Left ventricle myocardium inferior (tissue), 1 donor: ENCODE data around the gene OPN3. TPM values are rescaled to one million over a fixed set of nuclear protein-coding genes. Genes with fewer than 3 reads are reported as not detected.

Experiments
- DNase-seq: peaks from one replicate; pipeline ENCODE4 v3.0.0-alpha.2; 2020
- H3K27ac ChIP-seq: fragments of 200-600 bp; replicated peaks from 2 replicates; pipeline ENCODE4 v1.8.0; 2021
- H3K27me3 ChIP-seq: fragments of 200-600 bp; 2 replicates; pipeline ENCODE4 v1.8.0; 2021; ENCODE audit warnings: low read depth
- H3K36me3 ChIP-seq: fragments of 200-600 bp; 2 replicates; pipeline ENCODE4 v1.8.0; 2021
- H3K4me1 ChIP-seq: fragments of 200-600 bp; 2 replicates; pipeline ENCODE4 v1.8.0; 2021
- H3K4me3 ChIP-seq: fragments of 200-600 bp; 2 replicates; pipeline ENCODE4 v1.8.0; 2021; ENCODE audit warnings: mild to moderate bottlenecking, moderate library complexity
- H3K9me3 ChIP-seq: fragments of 200-600 bp; replicated peaks from 2 replicates; pipeline ENCODE4 v1.8.0; 2021
- intact Hi-C: fragments of 100-400 bp; cut with micrococcal nuclease; formaldehyde crosslinking; loops from one replicate; pipeline ENCODE4 v1.11.0; 2022
- total RNA-seq: library from RNA; stranded (reverse); fragmentation: NEBNext Ultra II Directional; extraction: Animal tissue kit (Norgen Biotek cat#: 25700); gene quantifications from one replicate; pipeline ENCODE4 v1.2.1, GENCODE V29; 2021
- TF ChIP-seq, protein P1 (sequence below): fragments of 200-600 bp; IDR thresholded peaks from 2 replicates; pipeline ENCODE4 v1.8.0; 2021; ENCODE audit warnings: antibody characterized with exemption, mild to moderate bottlenecking, borderline replicate concordance
- donor health status: DM: no; HTN: yes; CAD: no; lungs with severe emphysema.

Gene OPN3
- total RNA-seq, 1 donor from 2014 or later = 6.1 TPM

DNA sequence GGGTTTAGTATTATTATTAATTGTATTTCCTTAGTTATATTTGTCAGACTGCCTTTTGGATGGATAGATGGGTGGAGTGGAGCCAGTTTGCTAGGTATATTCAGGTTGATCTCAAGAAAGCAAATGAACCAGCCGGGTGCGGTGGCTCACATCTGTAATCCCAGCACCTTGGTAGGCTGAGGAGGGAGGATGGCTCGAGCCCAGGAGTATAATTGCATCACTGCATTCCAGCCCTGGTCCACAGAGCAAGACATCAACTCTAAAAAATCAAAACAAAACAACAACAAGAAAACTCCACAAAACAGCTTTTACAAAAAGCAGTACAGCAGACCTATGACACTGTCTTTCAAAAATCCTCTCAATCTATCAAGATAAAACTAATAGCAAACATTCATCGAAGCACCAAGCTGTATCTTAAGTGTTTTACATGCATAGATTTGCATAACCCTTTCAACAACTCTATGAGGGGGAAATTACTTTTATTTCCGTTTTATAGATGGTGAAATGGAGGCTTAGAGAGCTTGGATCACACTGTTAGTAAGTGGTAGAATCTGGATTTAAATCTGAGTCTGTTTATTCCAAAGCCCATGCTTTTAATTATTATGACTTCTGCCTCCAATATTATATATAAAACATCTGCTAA lies 82.5 kb downstream of the OPN3 start:
- TF ChIP-seq, protein P1, sequence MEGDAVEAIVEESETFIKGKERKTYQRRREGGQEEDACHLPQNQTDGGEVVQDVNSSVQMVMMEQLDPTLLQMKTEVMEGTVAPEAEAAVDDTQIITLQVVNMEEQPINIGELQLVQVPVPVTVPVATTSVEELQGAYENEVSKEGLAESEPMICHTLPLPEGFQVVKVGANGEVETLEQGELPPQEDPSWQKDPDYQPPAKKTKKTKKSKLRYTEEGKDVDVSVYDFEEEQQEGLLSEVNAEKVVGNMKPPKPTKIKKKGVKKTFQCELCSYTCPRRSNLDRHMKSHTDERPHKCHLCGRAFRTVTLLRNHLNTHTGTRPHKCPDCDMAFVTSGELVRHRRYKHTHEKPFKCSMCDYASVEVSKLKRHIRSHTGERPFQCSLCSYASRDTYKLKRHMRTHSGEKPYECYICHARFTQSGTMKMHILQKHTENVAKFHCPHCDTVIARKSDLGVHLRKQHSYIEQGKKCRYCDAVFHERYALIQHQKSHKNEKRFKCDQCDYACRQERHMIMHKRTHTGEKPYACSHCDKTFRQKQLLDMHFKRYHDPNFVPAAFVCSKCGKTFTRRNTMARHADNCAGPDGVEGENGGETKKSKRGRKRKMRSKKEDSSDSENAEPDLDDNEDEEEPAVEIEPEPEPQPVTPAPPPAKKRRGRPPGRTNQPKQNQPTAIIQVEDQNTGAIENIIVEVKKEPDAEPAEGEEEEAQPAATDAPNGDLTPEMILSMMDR = no peak
- Histone ChIP-seq H3K36me3 (no peaks in the 10 kb centered on the region), H3K4me1 (no peaks in the 10 kb centered on the region)

DNA sequence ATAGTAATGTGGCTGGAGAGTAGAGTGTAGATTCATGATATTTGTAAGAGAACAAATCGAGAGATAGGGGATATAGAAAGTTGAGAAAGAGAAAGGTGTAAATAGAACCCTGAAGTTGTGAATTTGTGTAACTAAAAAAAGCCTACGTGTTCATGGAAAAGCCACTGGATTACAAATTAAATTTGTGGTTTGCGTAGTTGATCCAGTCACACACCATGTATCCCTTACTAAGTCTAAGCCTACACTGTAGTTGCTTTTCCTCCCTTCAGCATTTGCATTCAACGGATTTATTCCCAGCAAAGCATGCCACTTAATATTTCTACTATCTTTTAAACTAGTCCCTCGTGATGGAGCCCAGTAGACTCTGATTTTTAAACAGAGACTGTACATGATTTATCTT lies 83.1 kb downstream of the OPN3 start:
- no peak for DNase-seq
- Histone ChIP-seq H3K36me3 (no peaks in the 10 kb centered on the region), H3K27me3 (peaks cover 5% of the 10 kb centered on the region), H3K4me1 (no peaks in the 10 kb centered on the region), H3K9me3 (no peaks in the 10 kb centered on the region), H3K27ac (no peak overlapping the region), H3K4me3 (no peak overlapping the region)
- TF ChIP-seq, protein P1 = no peak
- intact Hi-C loops = no loop called here

More for the DNA sequence above, 82.5 kb downstream of the OPN3 start:
- no peak for DNase-seq
- no peak overlapping the region for H3K4me3 ChIP-seq
- no peak overlapping the region for H3K27ac ChIP-seq
- peaks cover 5% of the 10 kb centered on the region for H3K27me3 ChIP-seq
- intact Hi-C loops = no loop called here
- H3K9me3 ChIP-seq = no peaks in the 10 kb centered on the region

DNA sequence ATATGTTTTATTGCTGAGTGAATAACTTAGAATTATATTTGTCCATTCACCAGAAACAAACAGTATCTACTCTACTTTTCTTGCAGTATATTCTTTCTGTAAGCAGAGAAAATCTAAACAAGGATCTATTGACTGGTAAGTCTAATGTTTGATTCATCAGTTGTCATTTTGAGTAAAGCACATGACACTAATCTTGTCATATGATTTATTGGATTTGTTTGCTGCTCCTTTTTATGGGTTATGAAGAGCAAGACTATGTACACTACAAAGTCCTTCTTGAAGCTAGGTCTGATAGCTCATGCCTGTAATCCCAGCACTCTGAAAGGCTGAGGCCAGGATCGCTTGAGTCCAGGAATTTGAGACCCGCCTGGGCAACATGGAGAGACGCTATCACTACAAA lies 84.6 kb downstream of the OPN3 start:
- Histone ChIP-seq H3K9me3 (no peaks in the 10 kb centered on the region), H3K4me3 (no peak overlapping the region), H3K36me3 (no peaks in the 10 kb centered on the region), H3K27ac (no peak overlapping the region), H3K4me1 (no peaks in the 10 kb centered on the region), H3K27me3 (peaks cover 5% of the 10 kb centered on the region)
- intact Hi-C loops = no loop called here
- DNase-seq = no peak
- TF ChIP-seq, protein P1 = no peak

DNA sequence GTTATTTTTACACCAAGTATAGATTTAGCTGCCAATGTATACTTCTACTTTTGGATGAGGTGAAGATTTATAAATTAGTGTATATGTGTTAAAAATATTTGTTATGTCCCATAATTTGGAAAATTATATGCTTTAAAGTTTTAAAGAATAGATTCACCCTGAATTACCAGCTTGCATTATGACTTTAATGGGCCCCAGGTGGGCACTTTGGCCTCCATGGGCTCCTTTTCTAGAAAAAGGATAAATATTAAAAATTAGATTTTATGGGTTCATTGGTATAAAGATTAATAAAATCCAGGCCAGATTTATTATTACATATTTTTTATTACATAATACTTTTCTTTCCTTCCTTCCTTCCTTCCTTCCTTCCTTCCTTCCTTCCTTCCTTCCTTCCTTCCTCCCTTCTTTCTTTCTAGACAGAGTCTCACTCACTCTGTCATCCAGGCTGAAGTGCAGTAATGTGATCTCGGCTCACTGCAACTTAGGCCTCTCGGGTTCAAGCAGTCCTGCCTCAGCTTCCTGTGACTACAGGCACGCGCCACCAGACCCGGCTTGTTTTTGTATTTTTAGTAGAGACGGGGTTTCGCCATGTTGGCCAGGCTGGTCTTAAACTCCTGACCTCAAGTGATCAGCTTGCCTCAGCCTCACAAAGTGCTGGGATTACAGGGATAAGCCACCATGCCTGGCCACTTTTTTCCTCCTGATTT lies 86.1 kb downstream of the OPN3 start:
- Histone ChIP-seq H3K27ac (no peak overlapping the region), H3K27me3 (peaks cover 3% of the 10 kb centered on the region), H3K4me3 (no peak overlapping the region), H3K4me1 (no peaks in the 10 kb centered on the region), H3K9me3 (no peaks in the 10 kb centered on the region), H3K36me3 (no peaks in the 10 kb centered on the region)
- DNase-seq = no peak
- TF ChIP-seq, protein P1 = no peak
- intact Hi-C loops = no loop called here

DNA sequence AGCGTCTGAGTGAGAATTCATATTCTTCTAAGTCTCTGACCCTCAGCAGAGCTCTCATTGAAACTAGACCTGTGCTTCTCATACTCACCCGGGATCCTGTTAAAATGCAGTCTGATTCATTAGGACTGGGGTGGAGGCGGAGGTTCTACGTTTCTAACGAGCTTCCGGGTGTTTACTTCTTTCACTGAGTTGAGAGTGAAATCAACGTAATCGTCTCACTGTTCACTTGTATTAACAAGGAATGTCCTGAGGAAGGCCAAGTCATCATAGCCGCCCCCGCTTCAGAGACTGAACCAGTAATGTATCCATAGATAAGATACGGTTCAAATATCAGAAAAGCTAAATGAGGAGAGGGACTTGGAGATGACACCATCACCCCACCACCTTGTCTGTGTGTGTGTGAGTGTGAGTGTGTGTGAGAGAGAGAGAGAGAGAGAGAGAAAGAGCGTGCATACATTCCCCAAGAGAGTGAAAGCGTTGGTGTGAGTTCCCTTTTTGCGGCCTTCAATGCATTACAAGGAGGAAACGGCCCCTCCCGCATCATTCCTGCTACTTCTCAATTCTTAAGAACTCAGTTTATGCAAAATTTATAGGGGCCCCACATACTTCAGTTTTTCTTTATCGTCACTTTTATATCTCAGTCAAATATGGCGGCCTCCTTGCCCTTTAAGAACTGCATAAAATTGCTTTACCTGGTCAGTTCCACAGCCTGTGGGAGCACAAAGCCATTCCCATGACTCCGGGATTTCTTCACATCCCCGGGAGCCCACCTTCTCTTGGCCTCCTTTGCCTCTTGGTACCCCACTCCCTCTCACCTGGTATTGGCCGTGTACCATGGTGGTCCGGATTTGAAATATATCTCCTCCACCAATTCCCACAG lies 88.2 kb downstream of the OPN3 start:
- no peaks in the 10 kb centered on the region for H3K4me1 ChIP-seq
- intact Hi-C loops = no loop called here
- DNase-seq = peak; percentile 15
- H3K4me3 ChIP-seq = peak overlapping the region; percentile 27
- no peaks in the 10 kb centered on the region for H3K36me3 ChIP-seq
- no peaks in the 10 kb centered on the region for H3K27me3 ChIP-seq
- H3K9me3 ChIP-seq = no peaks in the 10 kb centered on the region
- TF ChIP-seq, protein P1 = no peak
- no peak overlapping the region for H3K27ac ChIP-seq
